Prostate gland (tissue), 2 donors: ENCODE data around the gene MRM2.

Experiments
- CTCF ChIP-seq, 4 experiments: fragments of 200-600 bp in 2 of 4; fragments of 450-650 bp in 2 of 4; sonication (generic) in 2 of 4; IDR thresholded peaks; 1 replicate in 3 of 4; 2 replicates in 1 of 4; pipeline ENCODE4 v1.5.1; 2016 to 2019; ENCODE audit warnings: antibody characterized with exemption in 4 of 4, mild to moderate bottlenecking in 2 of 4, moderate library complexity in 2 of 4
- POLR2A ChIP-seq: fragments of 450-650 bp; IDR thresholded peaks from one replicate; pipeline ENCODE4 v1.6.1; 2016; ENCODE audit warnings: antibody characterized with exemption, mild to moderate bottlenecking

GRCh38 chr7:2230882-2231281, 11.1 kb downstream of the MRM2 start:
- TF ChIP-seq CTCF (IDR thresholded peaks at IDR 0.05): no peak
- no peak for TF ChIP-seq POLR2A
